Measurements from ENCODE around the gene IL16.
"Not testable (repeated sequence)": the region's sequence is repeated elsewhere in the genome, so short reads cannot be mapped to it uniquely, and the experiment has no call there.

Gene IL16

GRCh38 chr15:81157195-81157938 is 39.3 kb upstream of the IL16 start:
- Histone ChIP-seq H3K79me2 (ENCODE audit: insufficient read depth, low read length) (no peaks in the 10 kb centered on the region), H3K4me3 (ENCODE audit: insufficient read depth, low read length, poor library complexity, severe bottlenecking) (no peak overlapping the region), H4K20me1 (ENCODE audit: low read depth, low read length) (no peaks in the 10 kb centered on the region), H3K36me3 (ENCODE audit: low read length) (no peaks in the 10 kb centered on the region), H3F3A (ENCODE audit: insufficient read depth) (no peaks in the 10 kb centered on the region), H2AFZ (ENCODE audit: low read depth, low read length, severe bottlenecking) (no peak overlapping the region), H3K9me3 (ENCODE audit: insufficient read depth, low read length) (no peaks in the 10 kb centered on the region), H3K9me2 (replicated peaks; ENCODE audit: insufficient read depth, low read length) (no peaks in the 10 kb centered on the region), H3K9ac (ENCODE audit: low read length) (no peak overlapping the region), H3K27me3 (ENCODE audit: low read length) (no peaks in the 10 kb centered on the region), H3K27ac (ENCODE audit: low read depth, low read length) (no peak overlapping the region), H3K4me2 (ENCODE audit: low read depth, low read length, poor library complexity, severe bottlenecking) (no peak overlapping the region)
- TF ChIP-seq CTCF (IDR thresholded peaks at IDR 0.05; ENCODE audit: insufficient read depth, low read length, poor library complexity, severe bottlenecking) (no peak), EZH2phosphoT487 (conservative IDR thresholded peaks at IDR 0.05; ENCODE audit: low read length) (no peak)

- Histone ChIP-seq H3K4me3 (ENCODE audit: insufficient read depth, low read length, poor library complexity, severe bottlenecking) (no peak overlapping the region), H3F3A (ENCODE audit: insufficient read depth) (no peaks in the 10 kb centered on the region), H3K27ac (ENCODE audit: low read depth, low read length) (no peak overlapping the region), H3K36me3 (ENCODE audit: low read length) (no peaks in the 10 kb centered on the region), H3K79me2 (ENCODE audit: insufficient read depth, low read length) (no peaks in the 10 kb centered on the region), H4K20me1 (ENCODE audit: low read depth, low read length) (no peaks in the 10 kb centered on the region), H3K9me2 (replicated peaks; ENCODE audit: insufficient read depth, low read length) (no peaks in the 10 kb centered on the region), H3K9me3 (ENCODE audit: insufficient read depth, low read length) (no peaks in the 10 kb centered on the region), H2AFZ (ENCODE audit: low read depth, low read length, severe bottlenecking) (no peak overlapping the region), H3K9ac (ENCODE audit: low read length) (no peak overlapping the region), H3K4me2 (ENCODE audit: low read depth, low read length, poor library complexity, severe bottlenecking) (no peak overlapping the region), H3K27me3 (ENCODE audit: low read length) (no peaks in the 10 kb centered on the region)
- TF ChIP-seq EZH2phosphoT487 (conservative IDR thresholded peaks at IDR 0.05; ENCODE audit: low read length) = no peak
- no peak for TF ChIP-seq CTCF (IDR thresholded peaks at IDR 0.05; ENCODE audit: insufficient read depth, low read length, poor library complexity, severe bottlenecking)
Measured at GRCh38 chr15:81157939-81158223, 38.8 kb upstream of the IL16 start.

- not testable (repeated sequence) for H3K9me2 ChIP-seq (replicated peaks; ENCODE audit: insufficient read depth, low read length)
Measured at GRCh38 chr15:81158561-81158960, 38.1 kb upstream of the IL16 start.

GRCh38 chr15:81160312-81161159 is 36.1 kb upstream of the IL16 start:
- no peak overlapping the region for H3K4me3 ChIP-seq (ENCODE audit: insufficient read depth, low read length, poor library complexity, severe bottlenecking)
- H3K9me2 ChIP-seq (replicated peaks; ENCODE audit: insufficient read depth, low read length) = no peaks in the 10 kb centered on the region
- H3K79me2 ChIP-seq (ENCODE audit: insufficient read depth, low read length) = no peaks in the 10 kb centered on the region
- H3K9me3 ChIP-seq (ENCODE audit: insufficient read depth, low read length) = no peaks in the 10 kb centered on the region
- no peak overlapping the region for H3K27ac ChIP-seq (ENCODE audit: low read depth, low read length)
- H3K4me2 ChIP-seq (ENCODE audit: low read depth, low read length, poor library complexity, severe bottlenecking) = no peak overlapping the region
- no peaks in the 10 kb centered on the region for H4K20me1 ChIP-seq (ENCODE audit: low read depth, low read length)
- H3K36me3 ChIP-seq (ENCODE audit: low read length) = no peaks in the 10 kb centered on the region
- no peaks in the 10 kb centered on the region for H3F3A ChIP-seq (ENCODE audit: insufficient read depth)
- H3K9ac ChIP-seq (ENCODE audit: low read length) = no peak overlapping the region
- no peak for TF ChIP-seq EZH2phosphoT487 (conservative IDR thresholded peaks at IDR 0.05; ENCODE audit: low read length)
- TF ChIP-seq CTCF (IDR thresholded peaks at IDR 0.05; ENCODE audit: insufficient read depth, low read length, poor library complexity, severe bottlenecking) = no peak
- no peak overlapping the region for H2AFZ ChIP-seq (ENCODE audit: low read depth, low read length, severe bottlenecking)
- H3K27me3 ChIP-seq (ENCODE audit: low read length) = no peaks in the 10 kb centered on the region

More at GRCh38 chr15:81158561-81158960, 38.1 kb upstream of the IL16 start:
- H3K4me2 ChIP-seq (ENCODE audit: low read depth, low read length, poor library complexity, severe bottlenecking); H3K9ac ChIP-seq (ENCODE audit: low read length); H3K27ac ChIP-seq (ENCODE audit: low read depth, low read length); H3K27me3 ChIP-seq (ENCODE audit: low read length); H4K20me1 ChIP-seq (ENCODE audit: low read depth, low read length); H3K9me3 ChIP-seq (ENCODE audit: insufficient read depth, low read length); H3K36me3 ChIP-seq (ENCODE audit: low read length); H3F3A ChIP-seq (ENCODE audit: insufficient read depth); H2AFZ ChIP-seq (ENCODE audit: low read depth, low read length, severe bottlenecking); H3K79me2 ChIP-seq (ENCODE audit: insufficient read depth, low read length); H3K4me3 ChIP-seq (ENCODE audit: insufficient read depth, low read length, poor library complexity, severe bottlenecking): not testable (repeated sequence)

Measured in SU-DHL-6 (cell line).